HepG2 (cell line): Measurements from ENCODE around the gene SGPL1. TPM values are rescaled to one million over a fixed set of nuclear protein-coding genes. Genes with fewer than 3 reads are reported as not detected.

Experiments used
- ATAC-seq: fragments of 200-7000 bp; cut with Tn5 transposase; 3 replicates; pipeline ENCODE4 v1.9.1; 2020; ENCODE audit warnings: mild to moderate bottlenecking, moderate library complexity
- BruUV-seq: library from RNA; stranded (reverse); fragments of 400-500 nt; replicated peaks from 2 replicates; lab custom pipeline; 2021; lab: Mats Ljungman, UMichigan
- CTCF ChIA-PET: fragments of 300-600 bp; formaldehyde crosslinking; extraction: SDS; loops from one replicate; lab custom pipeline; 2021; ENCODE audit warnings: low total read pairs, inconsistent platforms, low intra/inter-chr PET ratio; lab: Yijun Ruan, JAX
- POLR2A ChIA-PET: fragments of 350-600 bp; sonication (Branson Sonifier 250); formaldehyde crosslinking; loops from one replicate; lab custom pipeline; 2020; ENCODE audit warnings: antibody characterized with exemption, inconsistent platforms; lab: Yijun Ruan, JAX
- DNase-seq: peaks from one replicate; pipeline ENCODE4 v3.0.0-alpha.2; 2015; ENCODE audit warnings: low spot score
- FAIRE-seq: peaks from 3 replicates; lab custom pipeline; 2011; peaks lifted over from hg19 to GRCh38; lab: Jason Lieb, UNC
- H2AFZ ChIP-seq: one replicate; pipeline ENCODE4 v1.6.1; 2011; ENCODE audit warnings: low read length, inconsistent platforms
- H3K27ac ChIP-seq: fragments of 300-600 bp; 3 replicates; pipeline ENCODE4 v1.8.0; 2011; ENCODE audit warnings: mixed run types, mild to moderate bottlenecking, mixed read lengths, low read length, inconsistent platforms; ENCODE audit not compliant: insufficient read depth; ENCODE audit errors: extremely low read length
- H3K27me3 ChIP-seq, 2 experiments: fragments of 200-600 bp in 1 of 2; 2 replicates in 1 of 2; 3 replicates in 1 of 2; pipeline versions ENCODE4 v1.6.0 to v1.8.0; 2011; ENCODE audit warnings: low read length in 2 of 2, mild to moderate bottlenecking in 2 of 2, moderate library complexity in 2 of 2, inconsistent platforms in 1 of 2; ENCODE audit not compliant: insufficient read depth in 2 of 2, control insufficient read depth in 1 of 2
- H3K36me3 ChIP-seq, 2 experiments: fragments of 200-600 bp in 1 of 2; replicated peaks in 1 of 2; 2 replicates in 1 of 2; 3 replicates in 1 of 2; pipeline versions ENCODE4 v1.5.1 to v1.8.0; 2011; ENCODE audit warnings: low read length in 2 of 2, inconsistent platforms in 1 of 2; ENCODE audit not compliant: insufficient read depth in 2 of 2, control insufficient read depth in 1 of 2
- H3K4me1 ChIP-seq: 2 replicates; pipeline ENCODE4 v1.5.1; 2012; ENCODE audit warnings: low read length, inconsistent platforms; ENCODE audit not compliant: insufficient read depth
- H3K4me2 ChIP-seq: 2 replicates; pipeline ENCODE4 v1.6.0; 2011; ENCODE audit warnings: low read depth, low read length, inconsistent platforms
- H3K4me3 ChIP-seq, 3 experiments: fragments of 200-600 bp in 1 of 3; sonication (generic), shearing (Covaris generic) in 1 of 3; replicated peaks in 1 of 3; 2 replicates each; pipeline ENCODE4 v1.5.1; 2011 to 2016; ENCODE audit warnings: low read length in 3 of 3, inconsistent platforms in 2 of 3, low read depth in 2 of 3, mild to moderate bottlenecking in 2 of 3, control low read depth in 1 of 3, mixed read lengths in 1 of 3; ENCODE audit not compliant: insufficient read depth in 1 of 3
- H3K79me2 ChIP-seq: one replicate; pipeline ENCODE4 v1.6.1; 2011; ENCODE audit warnings: low read length, inconsistent platforms; ENCODE audit not compliant: insufficient read depth
- H3K9ac ChIP-seq: 2 replicates; pipeline ENCODE4 v1.6.0; 2011; ENCODE audit warnings: mild to moderate bottlenecking, low read depth, low read length, inconsistent platforms; ENCODE audit not compliant: insufficient read depth
- H3K9me3 ChIP-seq: 2 replicates; pipeline ENCODE4 v1.5.1; 2012; ENCODE audit warnings: mild to moderate bottlenecking, low read length
- H4K20me1 ChIP-seq: 2 replicates; pipeline ENCODE4 v1.6.0; 2011; ENCODE audit warnings: inconsistent platforms, mild to moderate bottlenecking, low read length, moderate library complexity; ENCODE audit not compliant: insufficient read depth
- BORCS8-MEF2B ChIP-seq: sonication (generic); formaldehyde crosslinking; IDR thresholded peaks from 2 replicates; pipeline ENCODE4 v1.8.0; 2022; ENCODE audit warnings: mild to moderate bottlenecking, missing genetic modification reagents
- CEBPB ChIP-seq: IDR thresholded peaks from 2 replicates; pipeline ENCODE4 v1.6.1; 2011; ENCODE audit warnings: low read depth, low read length, improper control_type of control experiment, borderline replicate concordance
- DPF2 ChIP-seq: sonication (generic); formaldehyde crosslinking; IDR thresholded peaks from 2 replicates; pipeline ENCODE4 v1.4.0; 2020; ENCODE audit warnings: mild to moderate bottlenecking, low read depth, missing genetic modification reagents, borderline replicate concordance
- MIER3 ChIP-seq: IDR thresholded peaks from 2 replicates; pipeline ENCODE4 v1.6.1; 2016; ENCODE audit warnings: missing compliant biosample characterization, borderline replicate concordance
- ZFY ChIP-seq: sonication (generic); formaldehyde crosslinking; IDR thresholded peaks from 2 replicates; pipeline ENCODE4 v1.4.0; 2020; ENCODE audit warnings: missing genetic modification reagents
- WGBS: methylation state at CpG from one replicate; pipeline ENCODE4 v1.1.6; 2017; ENCODE audit warnings: low lambda C conversion rate; 5-methylcytosine and 5-hydroxymethylcytosine counted together
- in situ Hi-C: cut with HindIII; loops from 2 replicates; pipeline ENCODE4 v1.10.0; 2017; ENCODE audit warnings: low pct_unique_long_range_greater_than_20kb; ENCODE audit not compliant: extremely low pct_ligation_motif_present
- intact Hi-C: fragments of 100-400 bp; cut with micrococcal nuclease; formaldehyde crosslinking; loops from one replicate; pipeline ENCODE4 v1.10.0; 2022; ENCODE audit not compliant: unreplicated experiment
- polyA plus RNA-seq, 8 experiments: library from polyadenylated mRNA; depleted of rRNA in 3 of 8; stranded (reverse) in 7 of 8; unstranded in 1 of 8; fragments of >200 nt; fragmentation: Illumina TruSeq in 4 of 8; extraction: Trizol in 4 of 8; gene quantifications; 2 replicates each; pipeline versions ENCODE4 v1.2.1 to v1.2.3, GENCODE V29; 2011 to 2016; ENCODE audit warnings: low read depth in 4 of 8, missing spikeins in 1 of 8, mixed read lengths in 1 of 8; ENCODE audit not compliant: insufficient read depth in 1 of 8
- total RNA-seq, 5 experiments: library from RNA; depleted of rRNA; stranded (reverse); fragments of >200 nt; fragmentation: Illumina TruSeq; extraction: Trizol; gene quantifications; 2 replicates each; pipeline ENCODE4 v1.2.3, GENCODE V29; 2016; ENCODE audit warnings: low read depth in 1 of 5
- TF ChIP-seq, protein P1 (sequence below): sonication (generic); formaldehyde crosslinking; IDR thresholded peaks from 2 replicates; pipeline ENCODE4 v1.5.0; 2020; ENCODE audit warnings: missing genetic modification reagents
- TF ChIP-seq, protein P2 (sequence below): sonication (generic); formaldehyde crosslinking; IDR thresholded peaks from 2 replicates; pipeline ENCODE4 v1.5.1; 2020; ENCODE audit warnings: mild to moderate bottlenecking, missing genetic modification reagents

Gene SGPL1
- total and polyA plus RNA-seq, 2 of the 13 experiments (the other 11 are each of a cell fraction or from before 2014, with no cell fraction given): 17.6 to 25.0 TPM

DNA sequence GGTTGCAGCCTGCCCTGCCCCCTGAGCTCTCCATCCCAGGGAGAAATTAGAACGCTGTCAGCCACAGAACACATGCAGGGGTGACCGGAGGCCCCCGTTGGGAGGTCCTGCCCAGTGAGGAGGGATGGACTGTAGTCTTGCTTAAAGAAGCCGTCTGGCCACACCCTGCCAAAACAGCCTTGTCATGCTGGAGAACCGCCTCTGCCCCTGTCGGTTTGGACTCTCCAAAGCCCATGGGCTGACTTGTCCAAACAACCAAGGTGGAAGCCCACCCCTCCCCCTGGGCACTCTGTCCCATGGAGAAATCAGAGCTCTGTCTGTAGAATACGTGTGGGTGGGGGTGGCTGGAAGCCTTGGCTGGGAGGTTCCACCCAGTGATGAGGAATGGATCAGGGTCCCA lies 17.9 kb upstream of the SGPL1 start:
- Histone ChIP-seq H3K4me3 (no peak overlapping the region), H3K9ac (no peak overlapping the region), H3K27ac (no peak overlapping the region), H2AFZ (no peak overlapping the region), H3K4me2 (no peak overlapping the region), H4K20me1 (no peaks in the 10 kb centered on the region), H3K36me3 (no peaks in the 10 kb centered on the region), H3K9me3 (no peaks in the 10 kb centered on the region), H3K27me3 (peaks cover 1 to 3% of the 10 kb centered on the region in 2 experiments; a peak in 1 of 5 replicates), H3K4me1 (no peaks in the 10 kb centered on the region), H3K79me2 (no peaks in the 10 kb centered on the region)
- BruUV-seq: no TSS peak
- POLR2A ChIA-PET: no interaction called here
- in situ Hi-C loops: no loop called here
- no CpG with 5 or more reads among the region's 7 CpGs for WGBS
- ATAC-seq: no peak
- FAIRE-seq: no peak
- CTCF ChIA-PET: no interaction called here
- intact Hi-C loops: no loop called here
- TF ChIP-seq BORCS8-MEF2B (CRISPR knock-in tag): no peak
- no peak for TF ChIP-seq MIER3 (CRISPR knock-in tag)
- TF ChIP-seq DPF2 (CRISPR knock-in tag): no peak
- TF ChIP-seq, protein P1, sequence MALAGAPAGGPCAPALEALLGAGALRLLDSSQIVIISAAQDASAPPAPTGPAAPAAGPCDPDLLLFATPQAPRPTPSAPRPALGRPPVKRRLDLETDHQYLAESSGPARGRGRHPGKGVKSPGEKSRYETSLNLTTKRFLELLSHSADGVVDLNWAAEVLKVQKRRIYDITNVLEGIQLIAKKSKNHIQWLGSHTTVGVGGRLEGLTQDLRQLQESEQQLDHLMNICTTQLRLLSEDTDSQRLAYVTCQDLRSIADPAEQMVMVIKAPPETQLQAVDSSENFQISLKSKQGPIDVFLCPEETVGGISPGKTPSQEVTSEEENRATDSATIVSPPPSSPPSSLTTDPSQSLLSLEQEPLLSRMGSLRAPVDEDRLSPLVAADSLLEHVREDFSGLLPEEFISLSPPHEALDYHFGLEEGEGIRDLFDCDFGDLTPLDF (CRISPR knock-in tag): no peak
- TF ChIP-seq ZFY (CRISPR knock-in tag): no peak
- no peak for DNase-seq

DNA sequence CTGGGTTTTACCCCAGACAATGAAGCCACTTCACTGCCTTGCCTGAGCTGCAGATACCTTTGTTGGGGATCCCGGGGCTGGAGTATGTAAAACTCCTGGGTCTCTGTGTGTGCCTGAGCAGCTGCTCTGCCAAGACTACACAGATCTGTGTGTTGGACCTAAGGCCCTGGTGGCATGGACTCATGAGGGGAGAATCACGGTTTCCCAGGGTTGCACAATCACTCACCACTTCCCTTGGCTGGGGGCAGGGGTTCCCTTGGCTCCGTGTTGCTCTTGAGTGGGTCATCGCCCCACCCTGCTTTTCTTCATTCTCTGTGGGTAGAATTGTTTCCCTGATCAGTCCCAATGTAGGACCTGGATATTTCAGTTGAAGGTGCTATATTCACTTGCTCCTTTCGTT lies 16.6 kb upstream of the SGPL1 start:
- POLR2A ChIA-PET: no interaction called here
- no peak overlapping the region for H3K4me3 ChIP-seq
- CTCF ChIA-PET: no interaction called here
- no peaks in the 10 kb centered on the region for H4K20me1 ChIP-seq
- H3K36me3 ChIP-seq: no peaks in the 10 kb centered on the region
- H3K9me3 ChIP-seq: no peaks in the 10 kb centered on the region
- WGBS: 18% methylated on average over 4 of the region's 5 CpGs
- no peak overlapping the region for H3K9ac ChIP-seq
- H2AFZ ChIP-seq: no peak overlapping the region
- no TSS peak for BruUV-seq
- H3K79me2 ChIP-seq: no peaks in the 10 kb centered on the region
- FAIRE-seq: no peak
- no peak for ATAC-seq
- TF ChIP-seq, protein P2, sequence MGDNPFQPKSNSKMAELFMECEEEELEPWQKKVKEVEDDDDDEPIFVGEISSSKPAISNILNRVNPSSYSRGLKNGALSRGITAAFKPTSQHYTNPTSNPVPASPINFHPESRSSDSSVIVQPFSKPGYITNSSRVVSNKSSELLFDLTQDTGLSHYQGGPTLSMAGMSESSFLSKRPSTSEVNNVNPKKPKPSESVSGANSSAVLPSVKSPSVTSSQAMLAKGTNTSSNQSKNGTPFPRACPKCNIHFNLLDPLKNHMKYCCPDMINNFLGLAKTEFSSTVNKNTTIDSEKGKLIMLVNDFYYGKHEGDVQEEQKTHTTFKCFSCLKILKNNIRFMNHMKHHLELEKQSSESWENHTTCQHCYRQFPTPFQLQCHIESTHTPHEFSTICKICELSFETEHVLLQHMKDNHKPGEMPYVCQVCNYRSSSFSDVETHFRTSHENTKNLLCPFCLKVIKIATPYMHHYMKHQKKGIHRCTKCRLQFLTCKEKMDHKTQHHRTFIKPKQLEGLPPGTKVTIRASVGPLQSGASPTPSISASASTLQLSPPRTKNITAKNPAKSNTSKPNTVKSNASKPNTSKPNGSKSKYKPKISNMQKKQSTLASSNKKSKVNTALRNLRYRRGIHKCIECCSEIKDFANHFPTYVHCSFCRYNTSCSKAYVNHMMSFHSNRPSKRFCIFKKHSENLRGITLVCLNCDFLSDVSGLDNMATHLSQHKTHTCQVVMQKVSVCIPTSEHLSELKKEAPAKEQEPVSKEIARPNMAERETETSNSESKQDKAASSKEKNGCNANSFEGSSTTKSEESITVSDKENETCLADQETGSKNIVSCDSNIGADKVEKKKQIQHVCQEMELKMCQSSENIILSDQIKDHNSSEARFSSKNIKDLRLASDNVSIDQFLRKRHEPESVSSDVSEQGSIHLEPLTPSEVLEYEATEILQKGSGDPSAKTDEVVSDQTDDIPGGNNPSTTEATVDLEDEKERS: no peak
- TF ChIP-seq CEBPB: peak; percentile 66
- TF ChIP-seq, all 625 proteins: peak for 1
- Histone ChIP-seq H3K27ac (no peak overlapping the region), H3K27me3 (peaks cover 1 to 3% of the 10 kb centered on the region in 2 experiments; a peak in 1 of 5 replicates), H3K4me1 (0 out of 2 replicates have a peak, but pooled peaks cover 4% of the 10 kb centered on the region), H3K4me2 (no peak overlapping the region)
- intact Hi-C loops (no loop called here), in situ Hi-C loops (no loop called here)
- DNase-seq: no peak
